GM12801 (cell line): ENCODE measurements around the gene SAMD11.

ENCODE experiments used
- TF ChIP-seq, protein P1 (sequence below): IDR thresholded peaks from one replicate; pipeline ENCODE4 v1.5.1; 2011; ENCODE audit warnings: control low read depth; ENCODE audit not compliant: insufficient read length; ENCODE audit errors: extremely low read depth

Gene SAMD11

DNA sequence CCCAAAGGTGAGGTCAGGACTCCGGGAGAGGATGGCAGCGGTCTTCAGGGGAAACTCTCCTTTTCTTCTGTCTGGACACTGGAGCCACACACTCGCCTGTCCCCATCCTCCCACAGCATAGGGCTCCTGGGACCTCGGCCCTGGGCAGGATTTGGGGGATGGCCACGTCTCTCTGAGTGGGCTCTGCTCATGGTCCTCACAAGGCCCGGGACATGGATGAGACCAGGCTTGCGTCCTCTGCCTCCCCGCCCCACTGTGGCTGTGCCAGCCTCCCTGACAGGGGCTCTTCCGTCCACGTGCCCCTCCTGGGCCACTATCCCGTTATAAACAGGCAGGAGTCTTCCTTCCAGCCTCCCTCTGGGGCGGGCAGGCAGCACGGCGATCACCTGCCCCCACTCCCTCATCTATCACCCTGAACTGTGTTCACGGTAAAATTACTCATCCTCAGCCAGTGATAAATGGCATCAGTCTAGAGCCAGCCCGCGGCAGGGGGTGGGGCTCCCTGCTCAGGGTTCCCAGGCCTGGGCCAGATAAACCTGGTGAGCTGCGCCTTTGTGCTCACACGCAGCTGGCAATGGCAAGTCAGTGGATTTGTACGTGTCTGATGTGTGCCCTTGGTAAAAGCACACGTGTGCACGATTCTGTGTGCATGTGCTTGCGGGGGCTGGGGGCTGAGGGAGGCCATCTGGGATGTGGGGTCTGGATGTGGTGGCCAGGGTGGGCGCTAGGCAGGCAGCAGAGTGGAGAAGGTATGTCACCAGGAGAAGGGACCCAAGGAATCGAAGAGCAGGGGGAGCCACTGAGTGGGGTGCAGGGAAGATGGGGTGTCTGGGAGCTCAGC, 12.6 kb upstream of the SAMD11 start:
- TF ChIP-seq, protein P1, sequence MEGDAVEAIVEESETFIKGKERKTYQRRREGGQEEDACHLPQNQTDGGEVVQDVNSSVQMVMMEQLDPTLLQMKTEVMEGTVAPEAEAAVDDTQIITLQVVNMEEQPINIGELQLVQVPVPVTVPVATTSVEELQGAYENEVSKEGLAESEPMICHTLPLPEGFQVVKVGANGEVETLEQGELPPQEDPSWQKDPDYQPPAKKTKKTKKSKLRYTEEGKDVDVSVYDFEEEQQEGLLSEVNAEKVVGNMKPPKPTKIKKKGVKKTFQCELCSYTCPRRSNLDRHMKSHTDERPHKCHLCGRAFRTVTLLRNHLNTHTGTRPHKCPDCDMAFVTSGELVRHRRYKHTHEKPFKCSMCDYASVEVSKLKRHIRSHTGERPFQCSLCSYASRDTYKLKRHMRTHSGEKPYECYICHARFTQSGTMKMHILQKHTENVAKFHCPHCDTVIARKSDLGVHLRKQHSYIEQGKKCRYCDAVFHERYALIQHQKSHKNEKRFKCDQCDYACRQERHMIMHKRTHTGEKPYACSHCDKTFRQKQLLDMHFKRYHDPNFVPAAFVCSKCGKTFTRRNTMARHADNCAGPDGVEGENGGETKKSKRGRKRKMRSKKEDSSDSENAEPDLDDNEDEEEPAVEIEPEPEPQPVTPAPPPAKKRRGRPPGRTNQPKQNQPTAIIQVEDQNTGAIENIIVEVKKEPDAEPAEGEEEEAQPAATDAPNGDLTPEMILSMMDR, result no peak

DNA sequence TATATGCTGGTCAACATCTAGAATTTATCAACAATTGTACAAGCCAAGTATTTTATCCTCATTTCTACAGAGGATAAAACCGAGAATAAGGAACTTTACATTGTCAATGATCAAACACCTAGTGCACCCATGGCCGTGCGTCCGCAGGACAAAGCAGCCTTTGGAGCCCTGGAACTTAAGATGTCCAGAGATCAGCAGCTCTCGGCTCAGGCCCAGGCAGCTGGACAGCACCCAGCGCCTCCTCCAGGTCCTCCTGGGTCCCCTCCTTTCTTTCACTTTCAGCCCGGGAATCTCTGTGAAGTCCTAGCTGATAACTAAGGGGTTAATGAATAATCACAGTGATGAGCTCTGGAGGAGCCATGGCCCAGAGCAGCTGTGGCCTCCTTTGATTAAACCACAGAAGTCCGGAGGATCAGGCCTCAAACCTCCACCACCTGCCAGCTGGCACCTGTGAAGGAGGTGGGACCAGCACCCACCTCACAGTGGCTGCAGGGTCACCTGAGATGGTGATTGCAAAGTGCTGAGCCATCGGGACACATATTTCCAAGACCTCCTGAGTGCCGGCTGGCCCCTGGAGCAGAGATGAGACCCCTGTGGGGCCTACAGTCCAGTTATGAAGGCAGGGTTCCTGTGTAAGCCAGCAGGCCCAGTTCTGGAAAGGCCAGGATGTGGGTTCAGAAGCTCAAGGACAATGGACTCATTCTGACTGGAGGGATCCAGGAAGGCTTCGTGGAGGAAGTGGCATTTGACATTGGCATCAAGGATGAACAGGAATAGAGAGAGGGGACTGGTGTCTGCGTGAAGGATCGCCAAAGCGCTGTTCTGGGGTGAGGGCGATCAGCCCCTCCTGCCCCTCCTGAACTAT, 11.6 kb upstream of the SAMD11 start:
- TF ChIP-seq, protein P1, result no peak

DNA sequence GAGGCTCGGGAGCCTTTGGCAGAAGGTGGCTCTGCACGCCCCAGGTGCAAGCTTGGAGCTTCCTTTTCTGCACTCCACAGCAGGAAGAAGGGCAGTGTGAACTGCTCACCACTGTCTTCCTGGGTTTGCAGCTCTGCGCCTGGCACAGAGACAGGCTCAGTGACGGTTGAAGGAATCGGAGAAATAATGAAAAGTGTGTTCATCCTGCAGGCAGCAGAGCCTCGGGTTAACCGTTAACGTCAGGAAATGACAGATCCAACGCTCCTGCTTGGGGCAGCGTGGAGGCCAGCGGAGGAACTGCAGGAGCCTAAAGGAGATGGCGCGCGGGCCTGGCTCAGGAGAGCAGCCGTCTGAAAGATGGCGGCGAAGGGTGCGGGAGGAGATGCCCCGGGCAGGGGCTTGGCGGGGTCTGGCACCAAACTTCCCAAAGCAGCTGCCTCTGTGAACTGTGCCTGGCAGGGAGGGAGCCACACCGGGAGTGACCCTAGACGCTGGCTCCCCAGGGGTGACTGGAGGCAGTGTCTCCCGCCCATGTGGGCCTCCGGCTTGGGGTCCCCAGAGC, 10.9 kb upstream of the SAMD11 start:
- TF ChIP-seq, protein P1, result no peak

DNA sequence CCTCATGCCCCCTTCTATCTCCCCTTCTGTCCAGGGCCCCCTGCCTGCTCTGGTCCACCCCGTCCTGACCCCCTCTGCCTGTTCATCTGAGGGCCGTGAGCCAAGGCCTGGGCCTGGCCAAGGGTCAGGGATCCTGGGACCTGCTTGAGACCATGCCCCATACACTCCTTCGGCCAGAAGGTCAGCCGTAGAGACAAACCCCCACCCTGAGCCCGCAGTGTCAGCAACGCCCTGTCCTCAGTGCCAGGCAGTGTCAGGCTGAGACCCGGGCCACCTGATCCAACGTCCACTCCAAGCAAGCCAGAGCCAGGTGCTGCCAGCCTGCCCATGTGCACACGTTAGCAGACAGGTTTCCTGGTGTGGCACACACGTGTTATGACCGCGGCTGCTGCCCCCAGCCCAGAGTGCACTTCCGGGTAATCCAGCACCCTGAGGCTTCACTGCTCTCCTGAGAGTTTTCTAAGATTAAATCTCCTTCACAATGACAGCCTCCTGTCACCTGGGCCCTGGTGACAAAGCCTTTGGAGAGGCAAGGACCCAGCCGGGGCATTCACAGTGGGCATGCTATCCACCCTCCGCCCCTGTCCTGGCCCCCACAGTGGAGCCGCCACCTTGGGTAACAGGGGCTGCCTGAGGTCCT, 10.1 kb upstream of the SAMD11 start:
- TF ChIP-seq, protein P1, result no peak

- TF ChIP-seq, protein P1, result no peak
Observed at GRCh38 chr1:914131-914890, 9.4 kb upstream of the SAMD11 start.

- TF ChIP-seq, protein P1, result no peak
Observed at GRCh38 chr1:914891-915280, 8.8 kb upstream of the SAMD11 start.
